HG02981 (cell line): ENCODE results near the gene GAD1.

ENCODE experiments used
- ATAC-seq: cut with Tn5 transposase; IDR thresholded peaks from one replicate; pipeline ENCODE4 v1.9.1; 2021; ENCODE audit warnings: mild to moderate bottlenecking, moderate library complexity; ENCODE audit not compliant: unreplicated experiment

Gene GAD1

DNA sequence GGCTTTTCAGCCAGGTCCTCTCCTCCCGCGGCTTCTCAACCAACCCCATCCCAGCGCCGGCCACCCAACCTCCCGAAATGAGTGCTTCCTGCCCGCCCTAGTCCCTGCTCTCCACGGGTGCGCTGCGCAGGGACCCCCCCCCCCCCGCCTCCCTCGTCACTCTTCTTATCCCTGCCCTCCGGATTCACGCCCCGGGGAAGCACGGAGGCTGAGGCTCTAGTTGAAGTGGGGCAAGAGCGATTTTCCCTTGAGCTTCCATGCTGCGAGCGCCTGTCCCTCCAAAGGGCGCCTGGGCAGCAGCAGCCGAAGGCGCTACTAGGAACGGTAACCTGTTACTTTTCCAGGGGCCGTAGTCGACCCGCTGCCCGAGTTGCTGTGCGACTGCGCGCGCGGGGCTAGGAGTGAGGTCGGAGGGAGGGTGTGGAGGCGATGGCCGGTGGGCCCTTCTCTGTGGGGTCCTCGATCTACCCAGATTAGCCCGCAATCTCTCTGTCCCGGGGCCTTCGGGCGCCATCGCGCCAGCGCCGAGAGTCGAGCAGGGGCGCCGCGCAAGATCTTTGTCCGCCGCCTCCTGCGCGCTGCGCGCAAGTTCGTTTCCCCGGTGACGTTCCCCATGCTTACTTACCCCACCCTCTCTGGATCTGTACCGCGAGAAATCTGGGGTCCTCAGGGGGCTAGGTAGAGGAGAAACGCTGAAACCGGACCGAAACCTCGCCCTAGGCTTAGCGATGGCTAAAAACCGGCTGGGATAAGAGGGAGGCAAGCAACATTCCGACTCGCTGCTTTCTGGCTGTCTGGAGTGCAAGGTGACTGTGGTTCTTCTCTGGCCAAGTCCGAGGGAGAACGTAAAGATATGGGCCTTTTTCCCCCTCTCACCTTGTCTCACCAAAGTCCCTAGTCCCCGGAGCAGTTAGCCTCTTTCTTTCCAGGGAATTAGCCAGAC lies 677 bp downstream of the GAD1 start:
- no peak for ATAC-seq

GRCh38 chr2:170818036-170818751 lies 1.5 kb downstream of the GAD1 start:
- no peak for ATAC-seq

- ATAC-seq: no peak
Measured at GRCh38 chr2:170818752-170819470, 2.2 kb downstream of the GAD1 start.

- ATAC-seq: no peak
Measured at GRCh38 chr2:170819680-170820664, 3.3 kb downstream of the GAD1 start.

DNA sequence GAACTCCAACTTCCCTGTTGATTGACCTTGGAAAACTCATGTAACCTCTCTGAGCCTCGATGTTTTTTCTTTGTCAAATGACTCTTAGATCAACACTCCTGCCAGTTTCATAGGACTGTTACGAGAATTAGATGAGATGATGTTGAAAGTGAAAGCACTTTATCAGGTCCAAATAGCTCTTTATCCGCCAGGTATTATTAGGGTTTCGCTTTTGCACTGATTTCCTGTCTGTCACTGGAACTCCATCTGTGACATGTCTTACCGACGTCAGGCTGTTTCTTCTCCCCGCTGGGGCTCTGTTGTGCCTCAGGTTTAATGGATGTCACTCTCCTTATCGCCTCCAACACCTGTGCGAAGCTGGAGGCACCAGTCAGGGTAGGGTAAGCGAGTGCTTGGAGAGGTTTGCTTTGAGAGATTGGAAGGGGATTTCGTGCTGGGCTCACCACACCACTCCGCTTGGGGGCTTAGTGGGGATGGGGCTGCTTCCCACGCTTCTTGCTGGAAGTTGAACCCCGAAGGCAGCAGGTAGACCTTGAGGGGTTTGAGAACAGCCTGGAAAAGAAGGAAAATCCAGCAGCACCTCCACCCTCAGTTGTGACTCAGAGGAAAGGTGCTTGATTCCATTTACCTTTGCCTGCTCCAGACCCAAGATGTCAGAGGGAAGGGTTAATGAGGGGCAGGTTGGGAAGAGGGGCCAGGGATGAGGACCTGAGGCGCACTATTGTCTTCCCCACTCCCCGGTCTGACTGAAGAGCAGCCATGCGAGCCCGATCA lies 4.3 kb downstream of the GAD1 start:
- ATAC-seq: no peak

DNA sequence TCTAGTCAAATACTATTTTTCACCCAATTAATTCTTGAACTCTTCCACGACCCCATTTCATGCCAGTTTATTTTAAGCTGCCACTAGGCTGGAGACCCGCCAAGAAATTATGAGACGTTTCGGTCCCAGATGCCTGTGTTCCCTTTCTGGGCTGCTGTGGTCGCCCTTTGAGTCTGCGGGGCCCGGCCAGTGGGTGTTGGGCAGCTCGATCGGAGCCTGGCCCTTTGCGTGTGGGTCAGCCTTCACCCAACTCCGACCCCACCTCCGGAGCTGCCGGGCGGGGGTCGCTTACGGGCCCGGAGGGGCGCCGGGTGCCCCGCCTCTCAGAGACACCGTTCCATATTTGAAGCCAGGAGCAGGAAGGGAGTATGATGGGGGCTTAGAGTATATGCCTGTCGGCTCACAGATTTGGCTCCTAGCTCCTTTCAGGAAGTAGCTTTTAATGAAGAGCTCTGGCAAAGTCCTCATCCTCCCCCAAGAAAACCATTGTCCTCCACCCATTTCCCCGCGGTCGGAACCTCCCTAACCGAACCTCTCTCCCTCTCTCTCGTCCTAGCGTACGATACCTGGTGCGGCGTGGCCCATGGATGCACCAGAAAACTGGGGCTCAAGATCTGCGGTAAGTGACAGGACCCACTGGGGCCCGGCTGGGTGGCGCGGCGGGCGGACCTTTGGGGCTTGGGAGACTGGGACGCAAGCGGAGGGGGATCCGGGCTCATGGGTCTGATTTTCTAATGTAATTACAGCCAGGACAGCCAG lies 5.0 kb downstream of the GAD1 start:
- ATAC-seq: no peak

DNA sequence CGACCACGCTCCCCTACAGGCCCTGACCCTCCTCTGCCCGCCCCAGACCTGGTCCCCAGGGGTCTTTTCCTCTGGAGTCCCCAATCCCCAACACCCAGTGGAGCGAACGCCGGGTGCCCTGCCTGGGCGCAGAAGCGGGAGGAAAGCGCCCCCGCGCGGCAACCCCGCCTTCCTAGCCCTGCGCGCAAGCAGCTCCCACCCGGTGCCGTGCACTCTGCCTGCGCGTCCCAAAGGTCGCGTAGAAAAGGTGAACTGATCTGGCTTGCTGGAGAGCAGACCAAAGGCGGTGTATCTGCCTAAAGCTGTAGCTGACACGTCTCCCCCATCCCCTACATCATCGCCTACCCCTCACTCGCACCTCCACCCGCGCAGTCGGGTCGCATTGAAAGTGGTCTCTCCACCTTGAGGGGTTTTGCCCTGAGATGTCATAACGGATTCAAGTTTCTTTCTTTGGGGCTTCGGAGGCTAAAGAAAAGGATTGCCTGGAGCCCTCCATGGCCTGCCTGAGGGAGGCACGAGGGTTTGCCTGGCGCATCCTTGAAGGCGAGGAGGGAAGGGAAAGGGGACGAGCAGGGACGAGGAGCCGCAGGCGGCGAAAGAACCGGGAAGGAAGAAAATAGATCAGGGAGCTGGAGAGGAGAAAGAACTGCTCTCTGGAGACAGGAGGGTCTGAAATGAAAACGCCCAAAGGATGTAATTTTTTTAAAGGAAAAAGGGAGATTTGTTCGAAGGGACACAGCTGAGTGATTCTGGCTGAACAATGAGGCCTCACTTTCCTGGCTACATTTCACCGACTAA lies 5.8 kb downstream of the GAD1 start:
- no peak for ATAC-seq

DNA sequence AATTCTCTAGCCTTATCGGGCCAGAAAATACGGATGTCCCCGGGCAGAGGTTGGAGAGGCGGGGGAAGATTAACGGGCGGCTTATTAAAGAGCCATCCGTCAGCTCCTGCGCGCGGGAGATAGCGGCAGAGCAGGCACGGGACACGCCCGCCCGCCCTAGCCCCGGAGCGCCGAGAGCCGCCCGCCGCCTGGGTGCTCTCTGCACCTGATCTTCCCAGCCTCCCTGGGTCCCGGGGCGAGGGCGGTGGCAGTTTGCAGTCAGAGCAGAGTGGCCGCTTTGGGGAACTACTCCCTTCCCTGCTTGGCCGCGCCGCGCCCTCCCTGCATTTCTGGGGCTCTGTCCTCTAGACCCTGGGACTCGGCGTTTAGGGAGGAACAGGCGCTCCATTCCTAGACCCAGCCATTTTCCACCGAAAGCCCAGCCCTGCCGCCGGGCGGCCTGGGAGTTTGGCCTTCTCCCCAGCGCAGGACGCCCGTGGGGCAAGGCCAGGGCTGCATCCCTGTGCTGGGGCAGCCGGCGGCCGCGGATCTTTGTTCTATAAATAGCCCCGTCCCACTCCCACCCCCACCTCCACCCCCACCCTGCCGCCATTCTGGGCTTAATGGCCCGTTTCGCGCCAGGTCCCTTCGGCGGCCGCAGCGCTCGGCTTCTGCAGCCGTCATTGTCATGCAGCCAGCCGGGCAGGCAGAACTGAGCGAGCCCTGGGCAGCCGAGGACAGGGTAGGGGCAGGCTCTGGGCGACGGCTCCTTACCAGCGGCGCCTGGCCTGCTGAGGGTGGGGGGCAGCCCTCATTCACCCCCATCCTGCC lies 6.6 kb downstream of the GAD1 start:
- no peak for ATAC-seq

DNA sequence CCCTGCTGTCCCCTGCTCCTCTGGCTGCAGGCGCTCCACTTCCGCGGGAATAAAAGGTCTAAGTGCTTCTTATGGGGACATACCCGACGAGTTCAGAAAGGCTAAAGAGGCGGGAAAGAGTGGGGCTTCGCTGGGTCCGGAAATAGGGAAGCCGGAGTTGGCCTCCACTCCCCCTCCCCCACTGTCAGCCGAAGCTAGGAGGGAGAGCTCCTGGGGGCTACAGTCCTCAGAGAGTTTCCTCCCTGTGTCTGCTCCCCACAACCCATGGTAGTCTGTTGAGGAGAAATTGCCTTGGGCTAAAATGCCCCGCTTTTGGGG lies 7.2 kb downstream of the GAD1 start:
- no peak for ATAC-seq

GRCh38 chr2:170824526-170825015 lies 7.9 kb downstream of the GAD1 start:
- no peak for ATAC-seq

DNA sequence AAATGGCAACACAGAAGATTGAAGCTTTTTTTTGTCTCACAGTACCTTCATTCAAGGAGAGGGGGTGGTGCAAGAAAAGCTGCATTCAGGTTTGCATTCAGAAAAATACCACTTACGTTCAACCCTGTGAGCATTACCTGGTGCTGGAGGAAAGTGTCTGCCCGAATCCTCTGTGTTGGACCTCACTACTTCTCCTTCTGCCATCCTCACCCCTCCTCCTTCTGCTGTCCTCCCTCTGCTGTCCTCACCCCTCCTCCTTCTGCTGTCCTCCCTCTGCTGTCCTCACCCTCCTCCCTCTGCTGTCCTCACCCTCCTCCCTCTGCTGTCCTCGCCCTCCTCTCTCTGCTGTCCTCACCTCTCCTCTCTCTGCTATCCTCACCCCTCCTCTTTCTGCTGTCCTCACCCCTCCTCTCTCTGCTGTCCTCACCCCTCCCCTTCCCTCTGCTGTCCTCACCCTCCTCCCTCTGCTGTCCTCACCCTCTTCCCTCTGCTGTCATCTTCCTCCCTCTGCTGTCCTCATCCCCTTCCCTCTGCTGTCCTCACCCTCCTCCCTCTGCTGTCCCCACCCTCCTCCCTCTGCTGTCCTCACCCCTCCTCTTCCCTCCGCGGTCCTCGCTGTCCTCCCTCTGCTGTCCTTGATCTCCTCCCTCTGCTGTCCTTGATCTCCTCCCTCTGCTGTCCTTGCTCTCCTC lies 11.3 kb downstream of the GAD1 start:
- no peak for ATAC-seq

- no peak for ATAC-seq
Measured at GRCh38 chr2:170828533-170828916, 11.8 kb downstream of the GAD1 start.

- ATAC-seq: no peak
Measured at GRCh38 chr2:170829036-170829435, 12.3 kb downstream of the GAD1 start.

- ATAC-seq: no peak
Measured at GRCh38 chr2:170830166-170830565, 13.5 kb downstream of the GAD1 start.

GRCh38 chr2:170831115-170831514 lies 14.4 kb downstream of the GAD1 start:
- no peak for ATAC-seq

- ATAC-seq: no peak
Measured at GRCh38 chr2:170836027-170836426, 19.3 kb downstream of the GAD1 start.
